ENCODE results near the gene DUOX2.
"Not testable (repeated sequence)": the region's sequence is repeated elsewhere in the genome, so short reads cannot be mapped to it uniquely, and the experiment has no call there.

DUOX2 gene

DNA sequence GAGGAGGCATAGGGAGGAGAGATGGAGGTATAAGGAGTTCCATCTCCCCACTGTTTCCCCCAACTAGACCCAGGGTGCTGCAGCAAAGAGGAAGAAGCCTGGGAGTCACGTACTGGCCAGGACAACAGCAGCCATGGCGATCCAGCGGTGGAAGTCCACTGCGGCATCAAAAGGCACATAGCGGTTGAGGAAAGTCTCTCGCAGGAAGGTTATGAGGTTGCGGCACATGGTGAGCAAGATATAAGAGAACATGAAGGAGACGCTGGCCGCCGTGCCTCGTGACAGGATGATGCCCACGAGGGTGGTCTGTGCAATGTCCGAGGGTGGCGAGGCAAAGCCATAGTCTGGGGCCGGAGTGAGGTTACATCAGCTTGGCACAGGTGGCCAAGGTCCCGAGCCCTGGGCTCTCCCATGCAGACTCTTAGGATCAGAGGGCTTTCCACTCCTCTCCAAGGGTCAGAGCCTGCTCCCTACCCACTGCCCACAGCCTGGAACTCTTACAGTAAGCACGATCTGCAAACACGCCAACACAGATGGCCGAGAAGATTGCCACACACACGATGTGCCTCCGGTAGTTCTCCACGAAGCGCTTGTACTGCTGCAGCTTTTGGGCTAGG, 14.3 kb downstream of the DUOX2 start:
- no peak for DNase-seq

DNA sequence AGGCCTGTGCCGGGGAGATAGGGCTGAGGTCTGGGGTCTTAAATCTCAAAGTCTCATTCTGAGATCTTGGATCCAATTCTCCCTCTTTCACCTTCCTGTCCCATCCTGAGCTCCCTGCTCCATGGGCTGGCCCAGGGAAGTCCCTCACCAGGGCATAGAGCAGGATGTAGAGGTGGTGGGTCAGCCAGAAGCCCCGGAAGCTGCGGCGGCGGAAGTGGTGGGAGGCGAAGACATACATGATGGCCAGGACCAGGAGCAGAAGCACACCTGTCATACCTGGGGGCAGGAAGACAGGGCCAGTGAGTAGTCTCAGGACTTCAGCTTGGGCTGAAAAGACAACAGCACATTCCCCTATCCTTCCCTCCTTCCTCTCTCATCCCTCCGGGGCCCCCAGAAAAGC, 16.5 kb downstream of the DUOX2 start:
- no peak for DNase-seq

DNA sequence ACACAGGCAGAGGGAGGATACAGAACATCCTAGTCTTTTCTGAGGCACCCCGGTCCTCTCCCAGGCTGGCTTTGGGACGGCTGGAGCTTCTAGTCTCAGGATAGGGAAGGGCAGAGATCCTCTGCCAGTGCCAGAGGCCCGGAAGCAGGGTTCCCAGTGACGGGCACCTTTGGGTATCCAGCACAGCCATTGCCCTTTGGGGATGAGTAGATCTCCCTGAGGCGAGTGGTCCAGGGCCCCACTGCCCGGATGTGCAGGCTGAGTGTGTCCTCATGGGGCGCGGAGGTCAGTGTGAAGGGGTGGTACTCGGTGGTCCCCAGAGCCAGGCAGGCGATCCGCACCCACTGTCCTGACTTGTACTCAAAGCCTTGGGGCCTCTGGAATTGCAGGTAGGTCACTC, 18.3 kb downstream of the DUOX2 start:
- DNase-seq = no peak

DNA sequence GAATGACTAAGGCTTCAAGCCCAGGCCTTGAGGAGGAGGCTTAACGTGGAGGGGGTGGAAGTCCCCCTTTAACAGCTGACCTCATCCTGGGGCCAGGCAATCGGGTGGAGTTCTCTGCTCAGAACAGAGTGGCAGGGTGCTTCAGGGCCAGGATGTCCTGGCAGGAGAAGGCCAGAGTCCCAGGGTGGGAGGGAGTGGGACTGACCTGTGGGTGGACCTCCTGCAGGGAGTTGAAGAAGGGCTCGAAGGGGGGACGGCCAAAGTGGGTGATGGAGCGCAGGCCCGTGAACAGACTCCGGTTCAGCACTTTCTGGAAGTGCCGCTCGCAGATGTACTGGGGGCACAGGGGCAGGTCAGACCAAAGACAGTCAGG, 19.6 kb downstream of the DUOX2 start:
- DNase-seq = no peak

DNA sequence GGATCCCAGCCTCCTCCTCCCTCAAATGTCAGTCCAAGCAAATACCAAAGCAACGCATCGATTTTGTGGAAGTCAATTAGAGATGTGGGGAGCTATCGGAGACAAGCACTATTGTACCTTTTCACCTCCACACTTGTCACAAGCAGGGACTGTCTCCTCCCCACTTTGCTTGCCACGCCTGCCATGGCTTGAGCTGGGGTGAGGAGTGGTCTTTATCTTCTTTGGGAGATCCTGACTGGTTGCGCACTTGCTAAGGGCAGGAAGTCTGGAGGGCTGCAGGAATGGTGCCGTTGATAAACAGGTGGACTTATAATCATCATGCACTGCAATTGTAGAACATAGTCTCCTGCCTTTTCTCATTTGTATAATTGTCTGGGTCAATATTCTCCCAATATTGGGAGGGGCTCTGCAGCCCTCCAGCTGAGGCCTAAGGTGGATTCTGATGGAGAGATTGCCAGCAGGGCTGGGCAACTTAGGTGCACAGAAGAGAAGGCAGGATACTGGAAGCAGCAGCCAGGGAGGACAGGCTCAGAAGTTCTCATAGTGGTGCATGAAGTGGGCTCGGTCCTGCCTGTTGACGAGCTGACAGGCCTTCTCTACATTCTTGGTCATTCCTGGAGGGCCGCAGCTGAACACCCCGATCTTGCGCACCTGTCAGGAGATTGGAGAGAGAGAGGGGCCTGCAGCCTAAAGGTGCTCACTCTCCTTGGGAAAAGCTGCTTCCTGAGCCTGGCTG, 20.2 kb downstream of the DUOX2 start:
- DNase-seq = no peak

DNA sequence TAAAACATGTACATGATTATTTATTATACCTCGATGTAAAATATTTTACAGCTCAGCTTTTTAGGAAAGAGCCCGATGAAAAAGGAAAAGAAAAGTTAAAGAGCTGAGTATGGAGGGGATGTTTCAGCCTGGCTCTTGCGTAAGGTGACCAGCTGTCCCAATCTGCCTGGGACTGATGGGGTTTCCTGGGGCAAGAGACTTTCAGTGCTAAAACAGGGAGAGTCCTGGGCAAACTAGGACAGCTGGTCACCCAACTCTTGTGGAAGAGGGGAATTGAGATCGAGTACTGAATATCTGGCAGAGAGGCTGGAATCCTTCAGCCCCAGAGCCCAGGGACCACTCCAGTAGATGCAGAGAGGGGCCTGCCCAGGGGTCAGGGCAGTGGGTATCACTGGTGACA, 21.0 kb downstream of the DUOX2 start:
- no peak for DNase-seq

DNA sequence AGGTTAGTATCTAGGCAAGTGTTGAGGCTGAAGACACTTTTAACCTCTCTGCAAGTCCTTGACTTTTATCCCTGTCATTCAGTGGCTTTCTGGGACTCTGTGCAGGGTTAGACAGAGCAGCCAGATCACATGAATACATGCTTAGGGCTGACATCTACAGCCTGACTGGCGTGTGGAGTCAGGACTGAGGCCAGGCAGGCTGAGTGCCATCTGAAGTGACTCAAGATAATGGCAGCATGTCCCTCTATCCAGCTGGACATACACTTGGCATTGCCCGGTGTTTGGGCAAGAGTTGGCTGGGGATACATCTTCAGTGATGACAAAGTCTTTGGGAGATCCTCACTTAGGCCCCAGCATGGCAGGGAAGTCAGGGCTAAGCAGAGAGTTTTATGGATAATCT, 22.4 kb downstream of the DUOX2 start:
- DNase-seq = no peak

DNA sequence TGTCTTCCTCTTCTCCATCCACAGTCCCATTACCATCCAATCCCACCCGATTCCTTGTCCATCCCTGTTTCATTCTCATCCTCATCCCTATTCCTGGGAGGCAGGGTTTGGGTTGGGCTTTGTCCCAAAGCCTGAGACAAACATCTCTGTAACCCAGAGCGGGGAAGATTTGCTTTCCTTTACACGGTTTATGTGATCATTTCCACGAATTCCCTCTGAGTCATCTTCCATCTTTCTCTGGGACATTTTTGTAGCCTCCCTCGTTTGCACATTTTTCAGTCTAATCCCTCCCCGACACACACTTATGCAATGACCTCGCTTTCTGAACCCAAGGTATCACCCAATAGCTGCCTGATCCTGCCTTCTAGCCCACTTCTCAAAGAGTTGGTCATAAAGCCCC, 22.8 kb downstream of the DUOX2 start:
- no peak for DNase-seq

DNA sequence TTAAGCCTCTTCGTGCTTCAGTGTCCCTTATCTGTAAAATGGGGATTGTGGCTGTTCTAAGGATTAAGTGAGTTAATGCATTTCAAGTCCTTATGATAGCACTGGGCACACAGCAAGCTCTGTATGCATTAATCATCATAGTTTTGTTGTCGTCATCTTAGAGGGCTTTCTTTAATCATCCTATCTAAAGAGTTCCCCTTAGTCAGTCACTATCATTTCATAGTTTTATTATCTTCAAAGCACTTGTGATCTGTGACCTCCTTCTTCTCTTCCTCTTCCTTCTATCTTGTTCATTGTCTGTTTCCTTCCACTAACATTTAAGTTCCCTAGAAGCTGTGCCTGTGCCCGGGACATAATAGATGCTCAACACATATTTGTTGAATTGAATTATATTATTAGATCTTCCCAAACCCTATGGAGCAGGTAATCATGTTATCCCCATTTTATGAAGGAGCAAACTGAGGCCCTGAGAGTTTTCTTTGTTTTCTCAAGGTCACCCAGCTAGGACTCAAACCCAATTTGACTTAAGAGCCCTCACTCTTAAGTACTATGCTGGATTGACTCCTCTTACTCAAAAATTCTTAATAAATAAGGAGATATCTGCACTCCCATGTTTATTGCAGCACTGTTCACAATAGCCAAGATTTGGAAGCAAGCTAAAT, 24.1 kb downstream of the DUOX2 start:
- DNase-seq = no peak

DNA sequence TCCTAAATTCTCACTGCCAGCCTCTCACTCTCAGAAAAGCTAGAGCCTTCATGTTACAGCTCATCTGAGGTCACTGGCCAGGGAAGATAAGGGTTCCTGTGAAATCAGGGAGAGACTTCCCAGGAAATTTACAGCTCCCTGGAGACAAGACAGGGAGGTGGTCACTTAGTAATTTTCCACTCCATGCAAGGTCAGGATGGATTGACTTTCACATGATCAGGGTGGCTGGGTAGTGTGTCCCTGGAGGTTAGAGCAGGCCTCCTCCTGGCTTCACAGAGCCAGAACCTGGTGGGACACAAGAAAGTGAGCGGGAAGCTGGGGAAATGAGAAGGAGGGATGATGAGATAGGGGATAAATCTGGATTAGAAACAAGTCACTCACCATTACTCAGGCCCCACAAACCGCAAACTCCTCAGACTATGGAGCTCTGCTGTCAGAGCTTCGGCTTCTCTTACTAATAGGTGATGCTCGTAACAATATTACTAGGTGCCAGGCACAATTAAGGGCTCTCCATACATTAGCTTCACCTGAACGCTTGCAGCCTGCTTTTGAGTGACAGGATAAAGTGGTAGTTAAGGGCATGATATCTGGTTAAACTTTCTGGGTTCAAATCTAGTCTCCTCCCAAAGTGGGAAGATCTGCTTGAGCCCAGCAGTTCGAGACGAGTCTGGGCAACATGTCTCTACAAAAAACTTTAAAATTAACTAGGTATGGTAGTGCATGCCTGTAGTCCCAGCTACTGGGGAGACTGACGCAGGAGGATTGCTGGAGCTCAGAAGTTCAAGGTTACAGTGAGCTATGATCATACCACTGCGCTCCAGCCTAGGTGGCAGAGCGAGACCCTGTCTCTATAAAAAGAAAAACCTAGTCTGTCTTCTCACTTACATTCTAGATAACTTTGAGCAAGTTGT, 24.9 kb downstream of the DUOX2 start:
- no peak for DNase-seq

DNA sequence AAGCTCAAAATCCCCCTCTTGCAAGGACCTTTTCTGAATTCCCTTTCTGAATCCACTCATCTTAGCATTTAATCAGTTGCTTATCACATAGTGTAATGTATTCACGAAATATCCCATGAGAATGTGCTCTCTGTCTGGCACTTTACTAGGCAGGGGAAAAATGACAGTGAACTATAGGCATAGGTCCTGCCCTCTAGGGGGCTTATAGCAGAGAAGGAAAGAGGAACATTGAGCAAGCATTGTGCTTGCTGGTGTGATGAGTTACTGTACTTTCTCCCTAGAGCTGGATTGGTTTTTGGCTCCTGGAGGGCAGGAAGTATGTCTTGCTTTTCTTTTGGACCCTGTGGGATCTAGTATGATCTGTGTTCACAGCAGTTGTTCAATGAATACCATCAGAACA, 26.5 kb downstream of the DUOX2 start:
- DNase-seq = no peak

DNA sequence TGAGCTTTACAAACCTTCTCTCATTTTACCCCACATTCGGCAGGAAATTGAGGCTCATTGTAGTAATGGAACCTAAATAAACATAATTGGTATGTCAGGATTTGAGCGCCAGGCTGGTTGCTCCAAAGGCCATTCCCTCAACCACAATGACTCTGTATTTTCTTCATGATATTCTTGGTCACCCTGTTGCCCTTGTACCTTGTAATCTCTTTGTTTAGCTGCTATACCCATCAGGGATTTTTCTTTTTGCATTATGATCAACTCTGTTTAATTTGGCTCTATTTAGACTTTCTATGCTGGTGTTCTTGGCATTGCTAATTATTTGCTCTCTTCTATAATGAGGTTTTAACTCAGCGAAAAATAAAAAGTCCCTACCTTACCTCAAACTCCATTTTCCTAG, 29.8 kb downstream of the DUOX2 start:
- DNase-seq = no peak

DNA sequence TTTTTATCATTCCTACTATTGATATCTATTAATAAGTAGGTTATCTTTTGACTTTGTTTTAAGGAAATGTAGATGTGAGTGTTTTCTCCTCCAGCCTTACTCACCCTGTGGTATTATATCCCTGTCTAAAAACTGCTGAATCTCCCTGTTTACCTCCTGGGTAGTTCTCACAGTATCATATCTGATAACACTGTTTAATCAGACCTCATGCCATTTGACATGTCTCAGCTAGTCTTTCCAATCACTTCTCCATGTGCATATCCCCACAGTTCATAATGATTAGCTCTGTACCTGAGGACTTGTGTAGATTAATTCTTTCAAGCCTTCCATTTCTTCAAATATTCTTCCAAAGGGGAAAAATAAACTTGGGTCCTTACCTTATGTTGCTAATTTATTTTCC, 30.7 kb downstream of the DUOX2 start:
- no peak for DNase-seq

DNA sequence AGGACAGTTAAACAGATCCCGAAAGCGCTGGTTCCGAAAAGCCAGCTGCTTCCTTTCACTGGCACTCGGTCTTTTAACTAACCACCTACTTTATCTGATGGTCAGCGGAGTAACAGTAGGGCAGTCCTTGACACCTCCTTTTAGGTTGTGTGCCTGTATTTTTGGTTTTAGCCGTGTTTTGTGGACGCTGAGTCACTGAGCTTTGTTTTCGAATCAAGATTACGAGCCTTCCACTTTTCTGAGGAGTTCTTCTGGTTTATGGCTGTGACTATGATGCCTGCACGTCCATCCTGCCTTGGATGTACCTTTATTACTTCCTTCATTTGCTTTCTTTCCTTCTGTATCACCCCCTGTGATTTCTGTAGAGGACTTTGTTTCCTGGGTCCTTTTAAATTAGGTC, 31.6 kb downstream of the DUOX2 start:
- not testable (repeated sequence) for DNase-seq

DNA sequence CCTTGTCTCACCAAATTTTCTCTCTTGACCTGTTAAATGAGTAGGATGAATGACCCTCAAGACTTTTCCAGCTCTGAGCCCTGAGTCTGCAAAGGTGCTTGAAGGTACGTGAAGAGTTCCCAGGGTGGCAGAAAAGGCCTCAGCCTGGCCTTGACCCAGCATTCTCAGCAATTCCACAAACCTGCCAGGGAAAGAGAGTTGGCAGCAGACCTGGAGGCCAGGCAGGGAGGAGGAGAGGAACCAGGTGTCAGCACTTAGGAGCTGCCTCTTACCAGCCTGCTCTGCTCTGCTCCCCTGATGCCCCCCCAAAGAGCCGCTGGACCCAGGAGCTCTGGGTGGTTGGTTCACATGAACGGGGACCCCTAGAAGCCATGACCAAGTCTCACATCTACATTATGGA, 33.4 kb downstream of the DUOX2 start:
- DNase-seq = not testable (repeated sequence)

DNA sequence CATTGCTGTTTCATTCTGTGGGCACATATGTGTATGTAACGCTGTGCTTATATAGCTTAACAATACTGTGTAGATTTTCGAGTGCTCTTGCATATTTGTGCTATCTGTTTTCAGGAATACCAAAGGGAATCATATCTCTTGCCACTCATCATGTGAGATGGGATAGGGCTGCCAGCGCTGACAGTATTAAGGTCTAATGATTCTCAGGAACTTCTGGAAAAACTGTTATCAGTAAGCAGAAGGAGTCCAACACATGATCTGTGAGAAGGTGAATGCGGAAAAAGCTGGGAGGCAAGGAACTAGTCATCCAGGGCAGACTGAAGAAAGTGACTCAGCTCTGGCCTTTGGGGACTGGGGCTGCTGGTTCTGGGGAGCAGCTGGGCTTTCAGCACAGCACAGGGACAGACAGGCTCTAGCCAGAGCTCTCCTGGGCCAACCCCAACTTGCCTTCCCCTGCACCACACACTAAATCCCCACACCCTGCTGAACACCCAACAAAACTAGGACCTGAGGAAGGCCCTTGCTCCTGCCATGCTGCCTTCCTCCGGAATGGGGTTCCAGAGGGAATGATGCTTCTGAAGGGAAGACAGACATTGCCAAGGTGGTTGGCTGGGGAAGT, 34.2 kb downstream of the DUOX2 start:
- not testable (repeated sequence) for DNase-seq

DNA sequence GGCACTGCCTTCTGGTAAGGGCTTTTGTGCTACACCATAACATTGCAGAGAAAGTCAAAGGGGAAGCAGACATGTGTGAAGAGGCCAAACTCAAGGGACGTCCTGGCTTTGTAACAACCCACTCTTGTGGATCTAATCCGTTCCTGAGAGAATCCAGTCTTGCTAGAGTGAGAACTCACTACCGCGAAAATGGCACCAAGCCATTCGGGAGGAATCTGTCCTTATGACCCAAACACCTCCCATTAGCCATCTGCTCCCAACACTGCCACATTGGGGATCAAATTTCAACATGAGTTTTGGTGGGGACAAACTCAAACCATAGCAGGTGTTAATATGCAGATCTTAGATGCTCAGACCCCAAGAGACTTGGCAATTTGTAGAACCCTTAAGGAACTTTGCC, 34.8 kb downstream of the DUOX2 start:
- not testable (repeated sequence) for DNase-seq

DNA sequence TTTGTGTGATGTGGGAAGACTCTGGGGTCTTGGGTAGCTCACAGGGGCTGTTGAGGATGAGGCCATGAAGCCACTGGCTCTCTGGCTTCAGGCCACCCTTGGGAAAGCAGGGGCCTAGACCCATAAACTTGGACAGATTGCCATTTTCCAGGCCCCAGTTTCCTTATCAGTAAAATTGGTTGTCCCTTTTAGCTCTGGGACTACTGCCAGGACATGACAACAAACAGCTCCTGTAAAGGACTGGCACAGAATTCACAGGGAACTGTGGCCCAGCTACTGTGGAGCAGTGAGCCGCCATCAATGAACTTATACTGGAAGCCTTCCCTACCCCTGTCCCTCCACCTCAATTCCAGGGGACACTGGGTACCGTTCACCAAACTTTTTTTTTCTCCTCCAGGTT, 36.6 kb downstream of the DUOX2 start:
- not testable (repeated sequence) for DNase-seq

DNA sequence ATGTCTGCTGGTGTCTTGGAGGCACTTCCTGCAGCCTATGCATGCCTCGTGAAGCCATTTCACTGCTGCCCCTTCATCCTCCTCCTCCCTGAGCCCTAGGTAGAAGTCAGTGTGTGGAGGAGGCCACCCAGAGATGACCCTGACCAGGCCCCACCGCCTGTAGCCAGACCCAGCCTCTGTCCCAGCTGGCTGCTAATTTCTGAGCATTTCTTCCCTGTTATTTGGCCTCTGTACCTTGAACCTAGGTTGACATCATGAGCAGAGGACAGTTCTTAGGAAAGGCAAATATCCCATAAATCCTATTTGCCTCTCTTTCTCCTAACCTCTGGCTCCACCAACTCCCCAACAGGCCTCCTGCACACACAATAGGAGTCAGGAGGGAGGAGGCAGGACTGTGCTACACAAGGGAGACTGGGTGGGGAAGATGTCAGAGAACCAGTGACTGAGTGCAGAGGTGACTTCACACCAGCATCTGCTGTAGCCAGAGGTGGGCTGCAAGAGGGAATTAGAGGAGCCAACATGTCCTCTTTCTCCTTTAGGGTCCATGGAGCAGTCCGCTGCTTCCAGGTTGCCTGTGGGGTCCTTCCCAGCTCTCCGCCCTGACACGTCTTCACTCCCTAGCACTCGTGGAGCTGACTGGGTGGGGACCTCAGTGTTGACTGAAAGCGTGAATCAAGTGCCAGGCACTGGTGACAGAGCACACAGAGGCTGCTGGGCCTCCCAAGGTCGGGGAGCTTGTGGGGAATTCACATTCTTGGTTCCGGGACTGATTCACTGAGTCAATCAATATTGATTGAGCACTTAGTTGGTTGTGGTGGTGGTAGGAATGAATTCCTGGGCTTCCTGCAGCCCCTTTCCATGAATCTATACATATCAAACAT, 38.3 kb downstream of the DUOX2 start:
- not testable (repeated sequence) for DNase-seq

DNA sequence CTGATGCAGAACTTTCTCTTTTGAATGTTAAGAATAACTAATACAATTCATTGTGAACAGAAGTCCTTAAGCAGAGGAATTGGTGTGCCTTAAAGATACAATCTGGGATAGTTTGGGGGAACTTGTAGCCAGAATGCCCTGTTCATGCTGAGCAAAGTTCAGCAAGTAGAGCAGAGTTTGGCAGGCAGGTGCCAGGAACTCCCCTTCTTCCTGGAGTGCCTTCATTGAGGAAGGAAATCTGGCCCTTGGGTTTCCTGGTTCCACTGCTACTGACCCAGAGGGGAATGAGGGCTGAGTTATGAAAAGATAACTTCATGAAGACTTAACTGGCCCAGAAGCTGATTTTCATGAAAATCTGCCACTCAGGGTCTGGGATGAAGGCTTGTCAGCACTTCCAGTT, 40.4 kb downstream of the DUOX2 start:
- not testable (repeated sequence) for DNase-seq

DNA sequence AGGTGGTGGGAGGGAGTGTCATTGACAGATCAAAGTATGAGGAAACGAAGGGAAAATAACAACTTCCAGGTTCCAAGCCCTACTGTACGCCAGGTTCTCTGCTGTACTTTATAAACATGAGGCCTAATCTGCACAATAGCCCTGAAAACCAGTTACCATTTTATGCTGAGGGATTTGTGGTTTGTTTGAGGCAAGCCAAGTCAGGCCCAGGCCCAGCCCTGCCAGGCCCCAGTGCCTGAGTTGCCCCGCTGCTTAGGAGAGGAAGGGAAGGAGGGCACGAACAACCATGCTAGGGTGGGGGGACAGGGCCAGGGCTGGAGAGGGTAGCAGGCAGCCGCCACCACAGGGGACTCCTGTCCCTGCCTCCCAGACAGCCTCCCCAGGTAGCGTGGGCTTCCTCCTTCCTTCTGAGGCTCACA, 44.0 kb downstream of the DUOX2 start:
- not testable (repeated sequence) for DNase-seq

DNA sequence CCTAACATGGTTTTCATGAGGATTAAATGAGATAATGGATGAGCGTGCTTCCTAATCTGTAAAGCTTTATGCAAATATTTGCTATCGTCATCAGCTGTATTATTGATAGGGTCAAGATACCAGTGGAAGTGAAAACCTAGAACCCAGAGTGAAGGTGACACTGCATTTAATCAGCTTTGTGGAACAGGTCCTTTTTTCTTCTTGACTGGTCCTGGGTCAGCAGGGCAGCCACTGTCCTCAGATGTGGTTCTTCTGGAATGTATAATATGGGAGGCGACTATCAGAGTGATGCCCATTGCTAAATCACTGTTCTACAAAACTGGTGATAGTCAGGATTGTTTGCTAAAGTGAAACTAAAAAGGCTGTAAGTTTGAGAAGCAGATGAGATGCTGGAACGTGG, 49.6 kb downstream of the DUOX2 start:
- DNase-seq = no peak
